GM23248 (cell line): Measurements from ENCODE around the gene TMEM270. TPM values are rescaled to one million over a fixed set of nuclear protein-coding genes. Genes with fewer than 3 reads are reported as not detected.

Experiments used
- DNase-seq: peaks from one replicate; pipeline ENCODE4 v3.0.0-alpha.2; 2015
- H2AFZ ChIP-seq: fragments of 200-600 bp; sonication (generic); 2 replicates; pipeline ENCODE4 v1.6.1; 2016; ENCODE audit warnings: antibody characterized with exemption
- H3F3A ChIP-seq: fragments of 200-600 bp; sonication (generic); 2 replicates; pipeline ENCODE4 v1.6.1; 2016; ENCODE audit warnings: mild to moderate bottlenecking, antibody characterized with exemption, mixed run types; ENCODE audit not compliant: insufficient read depth
- H3K27ac ChIP-seq: fragments of 200-600 bp; sonication (generic); 2 replicates; pipeline ENCODE4 v1.5.1; 2016; ENCODE audit warnings: mild to moderate bottlenecking
- H3K27me3 ChIP-seq: fragments of 200-600 bp; sonication (generic); replicated peaks from 2 replicates; pipeline ENCODE4 v1.6.1; 2016; ENCODE audit warnings: mild to moderate bottlenecking; ENCODE audit not compliant: insufficient read depth
- H3K36me3 ChIP-seq: fragments of 200-600 bp; sonication (generic); 2 replicates; pipeline ENCODE4 v1.6.1; 2016; ENCODE audit warnings: low read depth, mild to moderate bottlenecking
- H3K4me1 ChIP-seq: fragments of 200-600 bp; sonication (generic); 2 replicates; pipeline ENCODE4 v1.6.1; 2016; ENCODE audit warnings: mild to moderate bottlenecking; ENCODE audit not compliant: insufficient read depth
- H3K4me2 ChIP-seq: fragments of 200-600 bp; sonication (generic); one replicate; pipeline ENCODE4 v1.6.1; 2016; ENCODE audit warnings: mild to moderate bottlenecking; ENCODE audit not compliant: unreplicated experiment
- H3K4me3 ChIP-seq: fragments of 200-600 bp; sonication (generic); 2 replicates; pipeline ENCODE4 v1.5.1; 2016; ENCODE audit warnings: mild to moderate bottlenecking
- H3K79me2 ChIP-seq: fragments of 200-600 bp; sonication (generic); 2 replicates; pipeline ENCODE4 v1.6.1; 2016; ENCODE audit warnings: mild to moderate bottlenecking; ENCODE audit not compliant: insufficient read depth
- H3K9ac ChIP-seq: fragments of 200-600 bp; sonication (generic); 2 replicates; pipeline ENCODE4 v1.6.1; 2016; ENCODE audit warnings: mild to moderate bottlenecking
- H3K9me2 ChIP-seq: fragments of 200-600 bp; sonication (generic); 2 replicates; pipeline ENCODE4 v1.6.1; 2016; ENCODE audit warnings: mixed run types, mild to moderate bottlenecking, moderate library complexity; ENCODE audit not compliant: insufficient read depth
- H3K9me3 ChIP-seq: fragments of 200-600 bp; sonication (generic); one replicate; pipeline ENCODE4 v1.6.1; 2017; ENCODE audit warnings: low read depth
- H4K20me1 ChIP-seq: fragments of 200-600 bp; sonication (generic); 2 replicates; pipeline ENCODE4 v1.6.0; 2016; ENCODE audit not compliant: insufficient read depth
- EZH2 ChIP-seq: fragments of 200-600 bp; sonication (generic); IDR thresholded peaks from 2 replicates; pipeline ENCODE4 v1.6.1; 2018; ENCODE audit warnings: antibody characterized with exemption, mild to moderate bottlenecking; ENCODE audit not compliant: insufficient read depth, poor library complexity, severe bottlenecking
- EZH2phosphoT487 ChIP-seq: fragments of 200-600 bp; sonication (generic); IDR thresholded peaks from 2 replicates; pipeline ENCODE4 v1.6.1; 2018; ENCODE audit warnings: antibody characterized with exemption, moderate library complexity, mild to moderate bottlenecking, low read depth; ENCODE audit not compliant: insufficient read depth
- WGBS, 2 experiments: methylation state at CpG; one replicate each; pipeline ENCODE4 v1.1.6; 2015 to 2017; ENCODE audit warnings: low lambda C conversion rate in 2 of 2, low coverage in 1 of 2; ENCODE audit errors: missing lambda C conversion rate in 2 of 2; 5-methylcytosine and 5-hydroxymethylcytosine counted together
- in situ Hi-C: fragments of 300-500 bp; cut with MboI; formaldehyde crosslinking; loops from 2 replicates; pipeline ENCODE4 v1.15.0; 2020
- polyA plus RNA-seq: library from polyadenylated mRNA; unstranded; fragments of >200 nt; fragmentation: Nextera tagmentation; extraction: Ambion mirVana; gene quantifications from 2 replicates; pipeline ENCODE4 v1.2.1, GENCODE V29; 2016
- total RNA-seq: library from RNA; depleted of rRNA; stranded (reverse); fragments of >200 nt; shearing (Covaris generic); gene quantifications from 2 replicates; pipeline ENCODE4 v1.2.3, GENCODE V29; 2014

TMEM270 gene
- total and polyA plus RNA-seq, 2 experiments from 2014 or later = not detected

GRCh38 chr7:73885433-73885974 is 24.5 kb downstream of the TMEM270 start:
- in situ Hi-C loops = no loop called here
- Histone ChIP-seq H3K79me2 (no peaks in the 10 kb centered on the region), H4K20me1 (no peaks in the 10 kb centered on the region), H3K27me3 (no peaks in the 10 kb centered on the region), H2AFZ (no peak overlapping the region), H3K27ac (no peak overlapping the region), H3F3A (peaks cover 5% of the 10 kb centered on the region), H3K4me1 (peaks cover 23% of the 10 kb centered on the region), H3K9ac (no peak overlapping the region), H3K9me2 (no peaks in the 10 kb centered on the region), H3K9me3 (no peaks in the 10 kb centered on the region), H3K4me2 (no peak overlapping the region), H3K4me3 (no peak overlapping the region), H3K36me3 (no peaks in the 10 kb centered on the region)
- TF ChIP-seq EZH2 (no peak), EZH2phosphoT487 (no peak)
- DNase-seq = no peak
- WGBS, 2 experiments = 93 to 94% methylated on average over 3 of the region's 3 CpGs

- no peak overlapping the region for H3K4me3 ChIP-seq
- peak overlapping the region; percentile 42 for H3K27ac ChIP-seq
- TF ChIP-seq EZH2 (no peak), EZH2phosphoT487 (no peak)
- peak overlapping the region; percentile 64 for H2AFZ ChIP-seq
- peaks cover 16% of the 10 kb centered on the region for H3K4me1 ChIP-seq
- H3F3A ChIP-seq = no peaks in the 10 kb centered on the region
- no peaks in the 10 kb centered on the region for H3K36me3 ChIP-seq
- no peaks in the 10 kb centered on the region for H3K27me3 ChIP-seq
- whole genome bisulfite sequencing, 2 experiments = 27 to 30% methylated on average over 17 to 25 of the region's 25 CpGs
- H3K9ac ChIP-seq = peak overlapping the region; percentile 66
- in situ Hi-C loops = no loop called here
- H3K9me2 ChIP-seq = no peaks in the 10 kb centered on the region
- peak overlapping the region; percentile 21 for H3K4me2 ChIP-seq
- DNase-seq = peak; percentile 84
- no peaks in the 10 kb centered on the region for H3K9me3 ChIP-seq
- H4K20me1 ChIP-seq = no peaks in the 10 kb centered on the region
- H3K79me2 ChIP-seq = no peaks in the 10 kb centered on the region
These were observed 25.2 kb downstream of the TMEM270 start for GRCh38 chr7:73885975-73886798.

GRCh38 chr7:73887762-73888161 is 26.8 kb downstream of the TMEM270 start:
- Histone ChIP-seq H3K4me1 (peaks cover 24% of the 10 kb centered on the region), H3K27ac (no peak overlapping the region), H3K9me2 (no peaks in the 10 kb centered on the region), H3K9me3 (no peaks in the 10 kb centered on the region), H2AFZ (no peak overlapping the region), H3K4me3 (no peak overlapping the region), H3K79me2 (no peaks in the 10 kb centered on the region), H3K9ac (no peak overlapping the region), H3K4me2 (no peak overlapping the region), H3F3A (peaks cover 3% of the 10 kb centered on the region), H3K27me3 (no peaks in the 10 kb centered on the region), H4K20me1 (no peaks in the 10 kb centered on the region), H3K36me3 (no peaks in the 10 kb centered on the region)
- DNase-seq = no peak
- TF ChIP-seq EZH2 = no peak
- TF ChIP-seq EZH2phosphoT487 = no peak
- 79% methylated on average over 5 of the region's 5 CpGs for WGBS, 2 experiments
- in situ Hi-C loops = no loop called here

GRCh38 chr7:73888959-73889358 is 28.0 kb downstream of the TMEM270 start:
- Histone ChIP-seq H2AFZ (no peak overlapping the region), H3F3A (peaks cover 12% of the 10 kb centered on the region), H3K4me1 (peaks cover 36% of the 10 kb centered on the region), H4K20me1 (no peaks in the 10 kb centered on the region), H3K79me2 (no peaks in the 10 kb centered on the region), H3K36me3 (no peaks in the 10 kb centered on the region), H3K4me3 (no peak overlapping the region), H3K9me3 (no peaks in the 10 kb centered on the region), H3K27ac (no peak overlapping the region), H3K27me3 (no peaks in the 10 kb centered on the region), H3K9me2 (no peaks in the 10 kb centered on the region), H3K4me2 (no peak overlapping the region), H3K9ac (no peak overlapping the region)
- WGBS, 2 experiments = 83 to 88% methylated on average over 6 of the region's 6 CpGs
- TF ChIP-seq EZH2 (no peak), EZH2phosphoT487 (no peak)
- peak; percentile 17 for DNase-seq
- in situ Hi-C loops = no loop called here
